Activated CD4-positive, CD25-positive, alpha-beta regulatory T cell (primary cell): ENCODE results near the gene EPHA10.

Experiments used
- DNase-seq, 4 experiments: peaks; one replicate each; lab custom pipeline; 2025; lab: John Stamatoyannopoulos, UW

EPHA10 gene

GRCh38 chr1:37676281-37677142 is 88.4 kb downstream of the EPHA10 start:
- no peak for DNase-seq

GRCh38 chr1:37673920-37674319 is 91.0 kb downstream of the EPHA10 start:
- no peak for DNase-seq

GRCh38 chr1:37672136-37672870 is 92.6 kb downstream of the EPHA10 start:
- DNase-seq = no peak

GRCh38 chr1:37671261-37671660 is 93.7 kb downstream of the EPHA10 start:
- DNase-seq = no peak

GRCh38 chr1:37670133-37670532 is 94.8 kb downstream of the EPHA10 start:
- no peak for DNase-seq

- DNase-seq = no peak
These were observed 97.8 kb downstream of the EPHA10 start for GRCh38 chr1:37667023-37667671.

- DNase-seq = no peak
These were observed 98.6 kb downstream of the EPHA10 start for GRCh38 chr1:37666241-37666867.
